ENCODE data around the gene FGD6. TPM values are rescaled to one million over a fixed set of nuclear protein-coding genes. Genes with fewer than 3 reads are reported as not detected.
"Not testable (repeated sequence)": the region's sequence is repeated elsewhere in the genome, so short reads cannot be mapped to it uniquely, and the experiment has no call there.

FGD6 gene
- total RNA-seq, 1 donor from 2014 or later = 11.9 TPM

DNA sequence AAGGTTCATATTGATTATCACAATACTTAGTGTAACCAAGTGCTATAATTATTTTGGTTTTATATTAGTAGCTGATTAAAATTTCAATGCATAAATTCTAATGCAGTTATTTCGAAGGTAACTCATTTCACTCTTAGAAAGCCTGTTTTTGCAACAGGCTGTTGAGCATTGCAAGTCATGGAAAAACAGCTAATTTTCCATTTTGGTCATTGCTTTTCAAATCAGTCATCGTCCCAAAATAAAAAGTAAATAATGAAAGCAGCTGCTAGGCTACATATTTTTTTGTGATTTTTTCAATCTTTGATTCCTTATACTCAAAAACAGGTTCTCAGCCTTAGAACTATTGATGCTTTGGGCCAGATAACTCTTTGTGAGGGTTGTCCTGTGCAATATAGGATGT is 23.3 kb upstream of the FGD6 start:
- Mint-ChIP-seq H3K9me3 (ENCODE audit: unreplicated experiment) (no peaks in the 10 kb centered on the region), H3K27ac (ENCODE audit: unreplicated experiment) (peak overlapping the region; percentile 31), H3K36me3 (ENCODE audit: unreplicated experiment) (peaks cover 22% of the 10 kb centered on the region), H3K27me3 (ENCODE audit: unreplicated experiment) (no peaks in the 10 kb centered on the region), H3K4me3 (ENCODE audit: unreplicated experiment) (no peak overlapping the region), H3K4me1 (ENCODE audit: unreplicated experiment) (peaks cover 30% of the 10 kb centered on the region)
- no peak for DNase-seq (ENCODE audit: extremely low spot score, unreplicated experiment)
- TF ChIP-seq, protein P1, sequence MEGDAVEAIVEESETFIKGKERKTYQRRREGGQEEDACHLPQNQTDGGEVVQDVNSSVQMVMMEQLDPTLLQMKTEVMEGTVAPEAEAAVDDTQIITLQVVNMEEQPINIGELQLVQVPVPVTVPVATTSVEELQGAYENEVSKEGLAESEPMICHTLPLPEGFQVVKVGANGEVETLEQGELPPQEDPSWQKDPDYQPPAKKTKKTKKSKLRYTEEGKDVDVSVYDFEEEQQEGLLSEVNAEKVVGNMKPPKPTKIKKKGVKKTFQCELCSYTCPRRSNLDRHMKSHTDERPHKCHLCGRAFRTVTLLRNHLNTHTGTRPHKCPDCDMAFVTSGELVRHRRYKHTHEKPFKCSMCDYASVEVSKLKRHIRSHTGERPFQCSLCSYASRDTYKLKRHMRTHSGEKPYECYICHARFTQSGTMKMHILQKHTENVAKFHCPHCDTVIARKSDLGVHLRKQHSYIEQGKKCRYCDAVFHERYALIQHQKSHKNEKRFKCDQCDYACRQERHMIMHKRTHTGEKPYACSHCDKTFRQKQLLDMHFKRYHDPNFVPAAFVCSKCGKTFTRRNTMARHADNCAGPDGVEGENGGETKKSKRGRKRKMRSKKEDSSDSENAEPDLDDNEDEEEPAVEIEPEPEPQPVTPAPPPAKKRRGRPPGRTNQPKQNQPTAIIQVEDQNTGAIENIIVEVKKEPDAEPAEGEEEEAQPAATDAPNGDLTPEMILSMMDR (IDR thresholded peaks at IDR 0.05) = no peak

DNA sequence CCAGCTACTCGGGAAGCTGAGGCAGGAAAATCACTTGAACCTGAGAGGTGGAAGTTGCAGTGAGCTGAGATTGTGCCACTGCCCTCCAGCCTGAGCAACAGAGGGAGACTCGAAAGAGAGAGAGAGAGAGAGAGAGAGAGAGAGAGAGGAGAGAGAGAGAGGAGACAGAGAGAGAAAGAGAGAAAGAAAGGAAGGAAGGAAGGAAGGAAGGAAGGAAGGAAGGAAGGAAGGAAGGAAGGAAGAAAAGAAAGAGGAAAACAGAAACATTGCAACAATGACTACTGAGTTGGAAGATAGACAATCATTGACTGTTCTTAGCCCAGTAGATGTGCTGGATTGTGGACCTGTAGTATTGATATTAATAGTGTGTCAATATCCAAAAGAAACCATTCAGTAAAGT is 22.6 kb upstream of the FGD6 start:
- not testable (repeated sequence) for DNase-seq (ENCODE audit: extremely low spot score, unreplicated experiment); H3K4me3 Mint-ChIP-seq (ENCODE audit: unreplicated experiment); H3K27ac Mint-ChIP-seq (ENCODE audit: unreplicated experiment); H3K9me3 Mint-ChIP-seq (ENCODE audit: unreplicated experiment); H3K27me3 Mint-ChIP-seq (ENCODE audit: unreplicated experiment)
- H3K36me3 Mint-ChIP-seq (ENCODE audit: unreplicated experiment) = peaks cover 22% of the 10 kb centered on the region
- peaks cover 25% of the 10 kb centered on the region for H3K4me1 Mint-ChIP-seq (ENCODE audit: unreplicated experiment)

DNA sequence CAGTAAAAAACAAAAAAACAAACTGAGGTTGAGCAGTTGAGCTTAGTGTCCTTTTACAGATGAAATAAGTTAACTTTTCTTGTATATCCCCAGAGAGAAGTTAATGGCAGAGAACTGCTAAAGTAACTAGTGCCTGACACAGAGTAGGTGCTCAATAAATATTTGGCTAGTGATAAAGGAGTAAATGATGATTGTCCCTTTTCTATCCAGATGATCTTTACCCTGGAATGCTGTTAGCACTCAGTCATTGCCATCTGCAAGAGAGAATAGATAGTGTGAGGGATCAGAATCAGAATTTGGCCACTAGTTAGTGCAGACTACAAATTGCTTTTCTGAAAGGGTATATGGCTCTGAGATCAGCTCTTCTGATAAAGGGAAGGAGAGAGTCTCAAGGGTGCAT is 21.9 kb upstream of the FGD6 start:
- Mint-ChIP-seq H3K27me3 (ENCODE audit: unreplicated experiment) (no peaks in the 10 kb centered on the region), H3K27ac (ENCODE audit: unreplicated experiment) (no peak overlapping the region), H3K4me1 (ENCODE audit: unreplicated experiment) (peaks cover 25% of the 10 kb centered on the region), H3K36me3 (ENCODE audit: unreplicated experiment) (peaks cover 22% of the 10 kb centered on the region), H3K4me3 (ENCODE audit: unreplicated experiment) (no peak overlapping the region), H3K9me3 (ENCODE audit: unreplicated experiment) (no peaks in the 10 kb centered on the region)
- TF ChIP-seq, protein P1 (IDR thresholded peaks at IDR 0.05) = no peak
- DNase-seq (ENCODE audit: extremely low spot score, unreplicated experiment) = no peak

DNA sequence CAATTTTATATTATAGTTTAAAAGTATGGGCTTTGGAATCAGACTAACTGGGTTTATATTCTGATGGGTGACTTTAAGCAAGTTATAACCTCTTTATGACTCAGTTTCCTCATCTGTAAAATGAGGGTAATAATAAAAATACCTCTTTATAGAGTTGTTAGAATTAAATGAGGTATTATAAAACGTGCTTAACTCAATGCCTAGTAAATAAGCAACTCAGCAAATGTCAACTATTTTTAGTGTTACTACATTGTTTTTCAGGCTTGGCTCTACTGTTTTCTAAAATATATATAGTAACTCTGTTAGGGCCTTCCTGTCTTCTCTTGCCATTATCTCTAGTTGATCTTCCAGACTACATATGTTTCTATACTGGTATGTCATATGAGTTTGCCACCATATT is 20.9 kb upstream of the FGD6 start:
- no peak for DNase-seq (ENCODE audit: extremely low spot score, unreplicated experiment)
- no peaks in the 10 kb centered on the region for H3K9me3 Mint-ChIP-seq (ENCODE audit: unreplicated experiment)
- TF ChIP-seq, protein P1 (IDR thresholded peaks at IDR 0.05) = no peak
- H3K36me3 Mint-ChIP-seq (ENCODE audit: unreplicated experiment) = peaks cover 13% of the 10 kb centered on the region
- no peak overlapping the region for H3K4me3 Mint-ChIP-seq (ENCODE audit: unreplicated experiment)
- H3K4me1 Mint-ChIP-seq (ENCODE audit: unreplicated experiment) = peaks cover 20% of the 10 kb centered on the region
- no peaks in the 10 kb centered on the region for H3K27me3 Mint-ChIP-seq (ENCODE audit: unreplicated experiment)
- H3K27ac Mint-ChIP-seq (ENCODE audit: unreplicated experiment) = no peak overlapping the region

DNA sequence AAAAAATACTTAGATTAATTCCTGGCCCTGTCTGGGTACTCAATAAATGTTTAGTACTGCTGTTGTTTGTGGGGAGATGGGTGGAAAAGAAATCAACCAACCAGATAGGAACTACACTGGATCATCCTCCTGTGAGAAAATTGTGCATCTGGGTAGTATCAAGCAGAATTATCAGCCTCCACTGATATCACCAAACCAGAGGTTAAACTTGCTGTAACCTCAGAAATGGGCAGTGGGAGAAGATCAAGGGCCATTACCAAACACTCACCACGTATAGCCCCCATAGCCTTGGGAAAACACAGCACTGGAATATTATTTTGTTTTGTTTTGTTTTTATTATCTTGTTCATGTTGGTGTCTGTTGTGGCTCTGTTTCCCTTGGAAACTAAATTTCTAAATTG is 20.0 kb upstream of the FGD6 start:
- Mint-ChIP-seq H3K4me1 (ENCODE audit: unreplicated experiment) (peaks cover 29% of the 10 kb centered on the region), H3K4me3 (ENCODE audit: unreplicated experiment) (no peak overlapping the region), H3K27me3 (ENCODE audit: unreplicated experiment) (no peaks in the 10 kb centered on the region), H3K27ac (ENCODE audit: unreplicated experiment) (no peak overlapping the region), H3K9me3 (ENCODE audit: unreplicated experiment) (no peaks in the 10 kb centered on the region), H3K36me3 (ENCODE audit: unreplicated experiment) (peaks cover 13% of the 10 kb centered on the region)
- TF ChIP-seq, protein P1 (IDR thresholded peaks at IDR 0.05) = no peak
- DNase-seq (ENCODE audit: extremely low spot score, unreplicated experiment) = no peak

DNA sequence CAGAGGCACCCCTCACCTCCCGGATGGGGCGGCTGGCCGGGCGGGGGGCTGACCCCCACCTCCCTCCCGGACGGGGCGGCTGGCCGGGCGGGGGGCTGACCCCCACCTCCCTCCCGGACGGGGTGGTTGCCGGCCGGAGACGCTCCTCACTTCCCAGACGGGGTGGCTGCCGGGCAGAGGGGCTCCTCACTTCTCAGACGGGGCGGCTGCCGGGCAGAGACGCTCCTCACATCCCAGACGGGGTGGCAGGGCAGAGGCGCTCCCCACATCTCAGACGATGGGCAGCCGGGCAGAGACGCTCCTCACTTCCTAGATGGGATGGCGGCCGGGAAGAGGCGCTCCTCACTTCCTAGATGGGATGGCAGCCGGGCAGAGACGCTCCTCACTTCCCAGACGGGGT is 18.4 kb upstream of the FGD6 start:
- not testable (repeated sequence) for DNase-seq (ENCODE audit: extremely low spot score, unreplicated experiment); H3K27me3 Mint-ChIP-seq (ENCODE audit: unreplicated experiment); H3K4me3 Mint-ChIP-seq (ENCODE audit: unreplicated experiment); H3K36me3 Mint-ChIP-seq (ENCODE audit: unreplicated experiment); H3K27ac Mint-ChIP-seq (ENCODE audit: unreplicated experiment); H3K9me3 Mint-ChIP-seq (ENCODE audit: unreplicated experiment)
- peaks cover 38% of the 10 kb centered on the region for H3K4me1 Mint-ChIP-seq (ENCODE audit: unreplicated experiment)

DNA sequence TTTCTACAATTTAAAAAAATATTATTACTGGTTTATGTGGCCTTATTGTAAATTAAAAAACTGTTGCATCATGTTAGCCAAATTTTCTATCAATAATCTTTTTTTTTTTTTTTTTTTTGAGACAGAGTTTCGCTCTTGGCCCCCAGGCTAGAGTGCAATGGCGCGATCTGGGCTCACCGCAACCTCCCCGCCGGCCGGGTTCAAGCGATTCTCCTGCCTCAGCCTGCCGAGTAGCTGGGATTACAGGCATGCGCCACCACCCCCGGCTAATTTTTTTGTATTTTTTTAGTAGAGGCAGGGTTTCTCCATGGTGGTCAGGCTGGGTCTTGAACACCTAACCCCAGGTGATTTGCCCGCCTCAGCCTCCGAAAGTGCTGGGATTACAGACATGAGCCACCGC is 16.9 kb upstream of the FGD6 start:
- H3K27ac Mint-ChIP-seq (ENCODE audit: unreplicated experiment) = not testable (repeated sequence)

More for the DNA sequence above, 16.9 kb upstream of the FGD6 start:
- peaks cover 40% of the 10 kb centered on the region for H3K4me1 Mint-ChIP-seq (ENCODE audit: unreplicated experiment)
- H3K36me3 Mint-ChIP-seq (ENCODE audit: unreplicated experiment); H3K4me3 Mint-ChIP-seq (ENCODE audit: unreplicated experiment); H3K9me3 Mint-ChIP-seq (ENCODE audit: unreplicated experiment); H3K27me3 Mint-ChIP-seq (ENCODE audit: unreplicated experiment); DNase-seq (ENCODE audit: extremely low spot score, unreplicated experiment): not testable (repeated sequence)
